Measurements from ENCODE around the gene RPS2. TPM values are rescaled to one million over a fixed set of nuclear protein-coding genes. Genes with fewer than 3 reads are reported as not detected.
"Not testable (repeated sequence)": the region's sequence is repeated elsewhere in the genome, so short reads cannot be mapped to it uniquely, and the experiment has no call there.

Gene RPS2
- total RNA-seq, 2 donors from 2014 or later = 2,300 to 2,472 TPM

DNA sequence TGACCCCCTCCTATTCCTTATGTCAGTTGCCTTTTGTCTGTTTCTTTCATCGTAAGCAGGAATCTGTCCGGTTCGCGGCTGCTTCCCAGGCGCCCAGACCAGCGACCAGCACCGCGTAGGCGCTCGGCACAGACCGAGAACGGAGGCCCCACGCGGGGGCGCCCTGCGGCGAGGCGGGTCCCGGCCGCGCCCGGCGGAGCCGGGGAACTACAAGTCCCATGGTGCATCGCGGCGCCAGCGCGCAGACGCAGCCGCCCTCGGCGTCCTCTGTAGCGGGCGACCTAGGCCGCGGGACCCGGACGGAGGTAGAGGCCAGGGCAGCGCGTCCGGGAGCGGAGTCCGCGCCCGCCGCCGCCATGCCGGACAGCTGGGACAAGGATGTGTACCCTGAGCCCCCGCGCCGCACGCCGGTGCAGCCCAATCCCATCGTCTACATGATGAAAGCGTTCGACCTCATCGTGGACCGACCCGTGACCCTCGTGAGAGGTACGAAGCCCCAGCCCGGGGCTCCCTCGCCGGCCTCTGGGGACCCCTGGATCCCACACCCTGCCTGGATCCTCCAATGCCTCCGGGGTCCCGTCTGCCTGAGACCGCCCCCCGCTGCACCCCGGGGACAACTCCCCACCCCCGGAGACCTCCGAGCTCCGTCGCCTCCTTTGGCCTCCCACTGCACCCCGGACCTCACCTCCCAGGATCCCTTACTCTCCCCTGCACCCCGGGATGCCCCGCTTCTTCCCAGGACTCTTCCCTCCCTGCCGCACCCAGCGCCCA lies 5.2 kb downstream of the RPS2 start, which contains the start of gene NDUFB10:
Gene NDUFB10 (plus strand): TSS at position 270 of the 771 bp plus-strand sequence. CDS start 87 bp downstream, at position 357.
- peak; percentile 95 to 96 (median 95) for DNase-seq
- TF ChIP-seq, protein P1, sequence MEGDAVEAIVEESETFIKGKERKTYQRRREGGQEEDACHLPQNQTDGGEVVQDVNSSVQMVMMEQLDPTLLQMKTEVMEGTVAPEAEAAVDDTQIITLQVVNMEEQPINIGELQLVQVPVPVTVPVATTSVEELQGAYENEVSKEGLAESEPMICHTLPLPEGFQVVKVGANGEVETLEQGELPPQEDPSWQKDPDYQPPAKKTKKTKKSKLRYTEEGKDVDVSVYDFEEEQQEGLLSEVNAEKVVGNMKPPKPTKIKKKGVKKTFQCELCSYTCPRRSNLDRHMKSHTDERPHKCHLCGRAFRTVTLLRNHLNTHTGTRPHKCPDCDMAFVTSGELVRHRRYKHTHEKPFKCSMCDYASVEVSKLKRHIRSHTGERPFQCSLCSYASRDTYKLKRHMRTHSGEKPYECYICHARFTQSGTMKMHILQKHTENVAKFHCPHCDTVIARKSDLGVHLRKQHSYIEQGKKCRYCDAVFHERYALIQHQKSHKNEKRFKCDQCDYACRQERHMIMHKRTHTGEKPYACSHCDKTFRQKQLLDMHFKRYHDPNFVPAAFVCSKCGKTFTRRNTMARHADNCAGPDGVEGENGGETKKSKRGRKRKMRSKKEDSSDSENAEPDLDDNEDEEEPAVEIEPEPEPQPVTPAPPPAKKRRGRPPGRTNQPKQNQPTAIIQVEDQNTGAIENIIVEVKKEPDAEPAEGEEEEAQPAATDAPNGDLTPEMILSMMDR (IDR thresholded peaks at IDR 0.05) = peak; percentile 51 to 86 (median 63)
- TF ChIP-seq POLR2A (IDR thresholded peaks at IDR 0.05) = peak; percentile 92 to 95 (median 93)
- intact Hi-C loops (cut with DNase I) = no loop called here
- H3K9me3 ChIP-seq = no peaks in the 10 kb centered on the region
- 0 to 1% methylated on average over 31 to 71 of the region's 79 CpGs for WGBS, 2 donors
- peak within 1 kb of the TSS; percentile 49 to 86 (median 80) for H3K27ac ChIP-seq
- H3K27me3 ChIP-seq = no peaks in the 10 kb centered on the region
- H3K4me3 ChIP-seq = peak within 1 kb of the TSS; percentile 78 to 91
- H3K4me1 ChIP-seq = peaks cover 51% of the 10 kb centered on the region
- ATAC-seq = peak; percentile 93
- H3K36me3 ChIP-seq (replicated peaks in 1 of 2; ENCODE audit: insufficient read depth in 1 of 2, low read depth in 2 of 2) = peaks cover 4 to 8% of the 10 kb centered on the region in 2 donors

DNA sequence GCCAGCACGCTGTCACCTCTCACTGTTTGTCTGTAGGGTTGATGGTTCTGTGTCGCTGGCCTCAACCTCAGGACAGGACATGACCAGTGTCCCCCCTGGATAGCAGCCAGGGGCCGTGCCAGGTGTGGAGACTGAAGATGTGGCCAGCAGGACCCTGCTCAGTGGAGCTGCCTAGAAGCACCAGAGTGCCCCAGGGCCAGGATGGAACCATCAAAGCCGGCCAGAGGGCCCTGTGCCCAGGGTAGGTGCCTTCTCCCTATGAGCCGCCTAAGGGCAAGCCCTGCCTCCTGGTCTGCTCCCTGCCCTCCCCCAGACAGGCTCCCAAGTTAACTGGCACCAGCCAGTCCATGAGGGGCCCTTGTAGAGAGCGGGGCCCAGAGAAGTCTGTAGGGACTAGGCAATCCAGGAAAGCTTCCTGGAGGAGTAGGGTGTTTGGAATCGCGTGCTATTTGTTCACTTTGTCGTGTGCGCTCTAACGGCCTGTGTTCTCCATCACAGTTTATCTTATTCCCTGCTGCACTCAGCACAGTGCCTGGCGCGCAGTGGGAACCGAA lies 5.8 kb downstream of the RPS2 start:
- Histone ChIP-seq H3K4me3 (no peak overlapping the region), H3K4me1 (peaks cover 54% of the 10 kb centered on the region), H3K27ac (peak overlapping the region in 3 of 4 donors; percentile 75 to 86 (median 85)), H3K27me3 (no peaks in the 10 kb centered on the region), H3K9me3 (no peaks in the 10 kb centered on the region), H3K36me3 (replicated peaks in 1 of 2; ENCODE audit: insufficient read depth in 1 of 2, low read depth in 2 of 2) (peaks cover 4 to 8% of the 10 kb centered on the region in 2 donors)
- DNase-seq (peak in 1 of 4 donors; percentile 37), ATAC-seq (no peak)
- intact Hi-C loops (cut with DNase I) = no loop called here
- TF ChIP-seq POLR2A (IDR thresholded peaks at IDR 0.05) = no peak
- TF ChIP-seq, protein P1 (IDR thresholded peaks at IDR 0.05) = no peak
- WGBS, 2 donors = 21 to 26% methylated on average over 6 to 13 of the region's 14 CpGs

DNA sequence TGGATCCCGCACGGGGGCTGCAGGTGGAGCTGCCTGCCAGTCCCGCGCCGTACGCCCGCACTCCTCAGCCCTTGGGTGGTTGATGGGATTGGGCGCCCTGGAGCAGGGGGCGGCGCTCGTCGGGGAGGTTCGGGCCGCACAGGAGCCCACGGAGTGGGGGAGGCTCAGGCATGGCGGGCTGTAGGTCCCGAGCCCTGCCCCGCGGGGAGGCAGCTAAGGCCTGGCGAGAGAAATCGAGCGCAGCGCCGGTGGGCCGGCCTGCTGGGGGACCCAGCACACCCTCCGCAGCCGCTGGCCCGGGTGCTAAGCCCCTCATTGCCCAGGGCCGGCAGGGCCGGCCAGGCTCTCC lies 6.5 kb downstream of the RPS2 start:
- ATAC-seq; DNase-seq; H3K27ac ChIP-seq; H3K27me3 ChIP-seq; H3K36me3 ChIP-seq (replicated peaks in 1 of 2; ENCODE audit: insufficient read depth in 1 of 2, low read depth in 2 of 2); H3K9me3 ChIP-seq; intact Hi-C loops (cut with DNase I); H3K4me3 ChIP-seq: not testable (repeated sequence)
- H3K4me1 ChIP-seq = peaks cover 47% of the 10 kb centered on the region
- 82% methylated on average over 22 of the region's 30 CpGs; no CpG with 5 or more reads in 1 of the 2 donors for WGBS, 2 donors

DNA sequence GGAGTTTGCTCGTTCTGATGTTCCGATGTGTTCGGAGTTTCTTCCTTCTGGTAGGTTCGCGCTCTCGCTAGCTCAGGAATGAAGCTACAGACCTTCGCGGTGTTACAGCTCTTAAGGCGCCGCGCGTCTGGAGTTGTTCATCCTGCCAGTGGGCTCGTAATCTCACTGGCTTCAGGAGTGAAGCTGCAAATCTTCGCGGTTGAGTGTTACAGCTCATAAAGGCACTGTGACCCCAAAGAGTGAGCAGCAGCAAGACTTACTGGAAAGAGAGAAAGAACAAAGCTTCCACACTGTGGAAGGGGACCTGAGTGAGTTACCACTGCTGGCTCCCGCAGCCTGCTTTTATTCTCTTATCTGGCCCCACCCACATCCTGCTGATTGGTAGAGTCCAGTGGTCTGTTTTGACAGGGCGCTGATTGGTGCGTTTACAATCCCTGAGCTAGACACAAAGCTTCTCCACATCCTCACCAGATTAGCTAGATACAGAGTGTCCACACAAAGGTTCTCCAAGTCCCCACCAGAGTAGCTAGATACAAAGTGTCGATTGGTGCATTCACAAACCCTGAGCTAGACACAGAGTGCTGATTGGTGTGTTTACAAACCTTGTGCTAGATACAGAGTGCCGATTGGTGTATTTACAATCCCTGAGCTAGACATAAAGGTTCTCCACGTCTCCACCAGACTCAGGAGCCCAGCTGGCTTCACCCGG lies 7.0 kb downstream of the RPS2 start:
- H3K27ac ChIP-seq; intact Hi-C loops (cut with DNase I); H3K27me3 ChIP-seq; H3K9me3 ChIP-seq; H3K4me3 ChIP-seq; DNase-seq; H3K36me3 ChIP-seq (replicated peaks in 1 of 2; ENCODE audit: insufficient read depth in 1 of 2, low read depth in 2 of 2); ATAC-seq: not testable (repeated sequence)
- peaks cover 42% of the 10 kb centered on the region for H3K4me1 ChIP-seq
- 80% methylated on average over 15 to 19 of the region's 22 CpGs for WGBS, 2 donors

DNA sequence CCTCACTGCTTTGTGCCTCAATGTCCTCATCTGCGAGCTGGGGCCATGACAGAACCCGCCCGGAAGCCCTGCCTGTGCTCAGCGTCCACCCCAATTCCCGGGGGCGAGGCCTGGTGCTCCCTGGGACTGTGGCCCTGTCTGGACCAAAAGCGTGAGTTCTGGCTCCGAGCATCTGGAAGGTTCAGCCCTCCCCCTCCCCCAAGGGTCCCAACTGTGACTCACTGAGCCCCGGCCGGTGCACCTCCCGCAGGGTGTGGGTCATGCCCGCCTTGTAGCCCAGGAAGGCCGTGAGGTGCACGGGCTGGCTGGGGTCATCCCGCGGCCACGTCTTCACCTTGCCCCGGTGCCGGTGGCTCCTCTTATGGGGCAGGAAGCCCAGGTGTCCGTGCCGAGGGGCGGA lies 10.9 kb downstream of the RPS2 start:
- no peak overlapping the region for H3K4me3 ChIP-seq
- intact Hi-C loops (cut with DNase I) = no loop called here
- H3K27me3 ChIP-seq = no peaks in the 10 kb centered on the region
- no peaks in the 10 kb centered on the region for H3K9me3 ChIP-seq
- WGBS, 2 donors = 93 to 95% methylated on average over 11 to 21 of the region's 22 CpGs
- no peaks in the 10 kb centered on the region for H3K36me3 ChIP-seq (replicated peaks in 1 of 2; ENCODE audit: insufficient read depth in 1 of 2, low read depth in 2 of 2)
- TF ChIP-seq, protein P1 (IDR thresholded peaks at IDR 0.05) = no peak
- TF ChIP-seq POLR2A (IDR thresholded peaks at IDR 0.05) = no peak
- DNase-seq = peak in 1 of 4 donors; percentile 35
- H3K27ac ChIP-seq = peak overlapping the region in 1 of 4 donors; percentile 69
- ATAC-seq = no peak
- H3K4me1 ChIP-seq = peaks cover 14% of the 10 kb centered on the region

All from body of pancreas (tissue), 4 donors.